ENCODE results near the gene GPR183.

The GPR183 gene

DNA sequence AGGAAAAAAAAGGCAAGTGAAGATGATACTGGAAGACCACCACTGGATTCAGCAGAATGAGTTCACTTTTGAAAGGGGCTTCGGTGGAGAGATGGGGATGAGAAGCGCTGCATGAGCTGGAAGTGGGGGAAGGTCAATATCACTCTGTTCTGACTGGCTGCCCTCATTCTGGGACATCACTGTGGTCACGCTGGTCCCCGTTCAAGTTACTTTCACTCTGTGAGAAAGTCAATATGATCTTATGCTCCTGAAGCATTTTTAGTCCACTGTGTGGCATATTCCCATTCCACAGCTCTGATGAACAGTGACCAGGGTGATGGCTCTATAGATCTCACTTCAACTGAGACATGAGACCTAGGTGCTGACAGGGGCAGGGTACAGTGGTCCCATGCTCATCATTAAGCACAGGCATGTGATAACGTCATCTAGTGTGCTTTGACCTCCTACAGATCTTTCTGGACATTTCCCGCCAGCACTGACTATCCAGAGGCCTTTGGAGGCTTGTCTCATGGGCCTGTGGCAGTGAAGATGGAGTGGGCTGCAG is 40.2 kb upstream of the GPR183 start:
- in situ Hi-C loops (cut with HindIII; ENCODE audit: low pct_unique_long_range_greater_than_20kb, low sequenced_read_pairs), result no loop called here
- DNase-seq (ENCODE audit: low read depth in 1 of 2, low spot score in 1 of 2), result no peak
- TF ChIP-seq JUND (IDR thresholded peaks at IDR 0.05; ENCODE audit: low read depth), result no peak

DNA sequence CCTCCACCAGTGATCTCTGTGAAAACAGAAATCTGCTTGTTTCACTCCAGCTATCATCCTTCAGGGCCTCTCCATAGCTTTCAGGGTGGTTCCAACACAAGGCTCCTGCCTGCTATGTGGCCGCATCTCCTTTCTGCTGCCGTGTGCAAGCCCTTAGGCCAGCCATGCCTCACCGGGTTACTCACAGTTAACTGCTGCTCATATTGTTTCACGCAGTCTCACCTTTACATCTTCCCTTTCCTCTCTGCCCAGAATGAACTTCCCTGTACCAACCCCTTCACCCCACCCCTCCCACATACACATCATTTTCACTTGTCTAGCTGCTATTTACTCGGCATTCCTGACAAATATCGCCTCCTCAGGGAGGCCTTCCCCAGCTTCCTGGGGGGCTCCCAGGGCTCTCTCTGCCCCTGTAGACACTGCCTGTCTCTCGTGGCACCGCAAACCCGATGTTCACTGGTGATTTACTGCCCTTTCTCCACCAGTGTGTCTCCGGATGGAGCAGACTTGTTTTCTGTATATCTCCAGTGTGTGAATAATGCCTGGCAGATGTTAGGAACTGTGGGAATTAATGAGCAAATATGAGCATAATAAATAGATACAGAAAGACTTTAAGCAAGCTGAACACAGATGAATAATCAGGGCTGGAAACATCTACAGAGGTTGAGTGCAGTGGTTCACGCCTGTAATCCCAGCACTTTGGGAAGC is 39.3 kb upstream of the GPR183 start:
- no peak for TF ChIP-seq JUND (IDR thresholded peaks at IDR 0.05; ENCODE audit: low read depth)
- in situ Hi-C loops (cut with HindIII; ENCODE audit: low pct_unique_long_range_greater_than_20kb, low sequenced_read_pairs), result no loop called here
- DNase-seq (ENCODE audit: low read depth in 1 of 2, low spot score in 1 of 2), result no peak

DNA sequence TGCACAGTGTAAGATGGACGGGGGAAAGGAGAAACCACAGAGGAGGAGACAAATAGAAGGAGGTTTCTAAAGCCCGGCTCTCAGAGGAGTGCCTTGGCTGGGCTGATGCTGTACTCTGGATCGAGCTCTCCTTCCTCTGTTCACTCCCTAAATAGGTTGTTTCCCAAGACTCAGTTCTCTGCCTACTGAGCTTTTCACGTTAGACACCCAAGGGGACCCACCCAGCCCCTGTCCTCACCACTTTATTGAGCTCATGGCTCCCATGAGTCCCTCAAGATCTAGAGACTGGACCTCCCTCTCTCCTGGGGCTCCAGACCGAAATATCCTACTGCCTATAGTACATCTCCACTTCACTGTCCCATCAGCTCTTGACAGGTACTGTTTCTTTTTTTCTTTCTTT is 38.1 kb upstream of the GPR183 start:
- in situ Hi-C loops (cut with HindIII; ENCODE audit: low pct_unique_long_range_greater_than_20kb, low sequenced_read_pairs), result no loop called here
- no peak for DNase-seq (ENCODE audit: low read depth in 1 of 2, low spot score in 1 of 2)
- TF ChIP-seq JUND (IDR thresholded peaks at IDR 0.05; ENCODE audit: low read depth), result no peak

DNA sequence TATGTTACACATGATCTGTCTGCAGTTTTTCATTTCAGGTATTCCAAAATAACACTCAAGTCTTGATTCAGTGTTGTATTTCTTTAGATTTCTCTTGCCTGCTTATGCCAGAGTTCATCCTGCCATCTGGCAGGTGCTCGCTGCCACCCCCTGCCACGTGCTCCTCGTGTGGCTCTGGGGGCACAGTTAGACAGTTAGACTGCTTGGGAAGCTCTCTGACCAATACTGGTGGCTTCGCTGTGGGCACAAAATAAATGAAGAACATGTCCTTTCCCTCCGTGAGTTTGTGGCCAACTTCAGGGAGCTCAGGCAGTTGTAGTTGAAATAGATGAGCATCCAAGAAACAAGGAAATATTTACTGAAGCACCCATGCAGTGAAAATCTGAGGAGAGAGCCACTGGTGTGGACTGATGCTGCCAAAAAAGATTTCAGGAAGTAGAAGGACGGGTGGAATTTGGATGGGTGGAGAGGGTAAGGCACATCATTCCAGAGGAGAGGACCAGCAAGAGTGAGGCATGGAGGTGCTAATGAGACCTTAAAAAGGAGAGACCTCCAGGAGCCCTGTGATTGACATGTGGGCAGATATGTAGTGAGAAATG is 37.5 kb upstream of the GPR183 start:
- DNase-seq (ENCODE audit: low read depth in 1 of 2, low spot score in 1 of 2), result no peak
- TF ChIP-seq JUND (IDR thresholded peaks at IDR 0.05; ENCODE audit: low read depth), result no peak
- in situ Hi-C loops (cut with HindIII; ENCODE audit: low pct_unique_long_range_greater_than_20kb, low sequenced_read_pairs), result no loop called here

DNA sequence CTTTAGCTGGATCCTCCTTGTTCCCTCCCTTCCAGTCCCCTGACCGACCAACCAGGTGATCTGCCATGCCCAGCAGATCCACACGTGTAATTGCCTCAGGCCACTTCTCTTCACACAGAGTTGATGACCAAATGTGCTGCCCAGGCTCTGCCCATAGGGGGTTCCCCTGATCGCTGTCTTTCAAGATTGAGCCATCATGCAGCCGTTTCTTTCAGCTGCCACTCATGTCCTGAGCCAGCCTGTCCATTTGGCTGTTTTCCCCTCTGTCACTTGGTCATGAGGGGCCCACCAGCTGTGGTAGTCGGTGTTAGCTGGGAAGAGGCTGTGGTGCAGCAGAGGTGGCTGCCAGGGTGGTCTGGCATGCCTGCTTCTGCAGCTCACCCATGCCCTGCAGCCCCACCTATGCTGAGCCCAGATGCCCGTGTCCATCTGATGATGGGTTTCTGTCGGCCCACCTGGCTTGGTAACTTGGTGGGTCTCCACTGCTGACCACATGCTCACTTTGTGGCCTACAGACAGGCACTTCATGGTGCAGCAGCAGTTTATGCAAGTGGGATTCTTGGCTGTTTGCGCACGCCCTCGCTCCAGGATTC is 35.6 kb upstream of the GPR183 start:
- in situ Hi-C loops (cut with HindIII; ENCODE audit: low pct_unique_long_range_greater_than_20kb, low sequenced_read_pairs), result no loop called here
- no peak for DNase-seq (ENCODE audit: low read depth in 1 of 2, low spot score in 1 of 2)
- no peak for TF ChIP-seq JUND (IDR thresholded peaks at IDR 0.05; ENCODE audit: low read depth)

DNA sequence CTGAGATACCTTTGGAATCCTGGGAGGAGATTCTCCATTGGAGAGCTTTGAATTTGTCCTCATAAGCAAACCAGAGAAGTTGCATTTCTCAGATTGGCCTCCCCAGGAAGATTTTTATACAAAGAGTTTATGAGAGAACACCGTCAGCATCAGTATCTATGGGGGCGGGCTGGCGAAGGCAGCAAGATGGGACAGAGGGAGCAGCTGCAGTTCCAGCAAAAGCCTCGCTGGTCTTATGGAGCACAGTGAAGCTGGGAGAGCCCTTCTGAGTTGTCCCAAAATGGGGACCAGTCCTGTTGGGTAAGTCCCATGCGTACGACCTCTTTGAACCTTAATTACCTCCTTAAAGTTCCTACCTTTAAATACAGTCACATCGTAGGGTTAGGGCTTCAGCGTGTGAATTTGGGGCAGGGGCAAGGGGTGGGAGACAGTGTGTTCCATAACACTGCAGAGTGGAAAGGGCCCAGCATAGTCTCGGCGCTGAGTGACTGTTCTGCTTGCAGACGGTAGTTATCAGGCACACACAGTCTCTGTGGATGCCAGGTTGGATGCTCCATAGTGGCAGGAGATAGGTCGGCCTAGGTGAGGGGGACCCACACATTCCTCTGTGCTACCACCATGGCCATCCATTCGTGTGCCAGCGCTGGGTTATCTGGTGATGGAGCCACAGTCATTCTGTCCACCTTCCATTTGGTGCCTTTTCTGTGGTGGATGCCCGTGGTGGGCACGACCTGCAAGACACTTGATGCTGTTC is 34.9 kb upstream of the GPR183 start:
- no peak for TF ChIP-seq JUND (IDR thresholded peaks at IDR 0.05; ENCODE audit: low read depth)
- in situ Hi-C loops (cut with HindIII; ENCODE audit: low pct_unique_long_range_greater_than_20kb, low sequenced_read_pairs), result no loop called here
- DNase-seq (ENCODE audit: low read depth in 1 of 2, low spot score in 1 of 2), result no peak

DNA sequence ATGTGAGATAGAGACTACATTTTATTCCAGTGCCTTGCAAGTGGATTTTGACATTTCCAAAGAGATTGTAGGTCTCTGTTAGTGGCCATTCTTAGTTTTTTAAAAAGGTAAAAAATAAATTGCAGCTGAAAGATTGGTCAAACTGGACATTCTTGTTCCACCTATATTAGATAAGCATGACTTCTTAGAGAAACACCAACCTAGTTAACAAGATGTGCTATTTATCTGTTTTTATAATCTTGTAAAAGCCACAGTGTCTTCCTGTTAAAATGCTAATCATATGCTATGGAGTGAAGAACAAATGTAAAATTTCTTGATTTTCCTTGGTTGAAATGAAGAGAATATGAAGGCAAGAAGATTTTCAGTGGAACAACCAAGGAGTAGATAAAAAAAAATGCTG is 33.4 kb upstream of the GPR183 start:
- TF ChIP-seq JUND (IDR thresholded peaks at IDR 0.05; ENCODE audit: low read depth), result no peak
- no peak for DNase-seq (ENCODE audit: low read depth in 1 of 2, low spot score in 1 of 2)
- in situ Hi-C loops (cut with HindIII; ENCODE audit: low pct_unique_long_range_greater_than_20kb, low sequenced_read_pairs), result no loop called here

DNA sequence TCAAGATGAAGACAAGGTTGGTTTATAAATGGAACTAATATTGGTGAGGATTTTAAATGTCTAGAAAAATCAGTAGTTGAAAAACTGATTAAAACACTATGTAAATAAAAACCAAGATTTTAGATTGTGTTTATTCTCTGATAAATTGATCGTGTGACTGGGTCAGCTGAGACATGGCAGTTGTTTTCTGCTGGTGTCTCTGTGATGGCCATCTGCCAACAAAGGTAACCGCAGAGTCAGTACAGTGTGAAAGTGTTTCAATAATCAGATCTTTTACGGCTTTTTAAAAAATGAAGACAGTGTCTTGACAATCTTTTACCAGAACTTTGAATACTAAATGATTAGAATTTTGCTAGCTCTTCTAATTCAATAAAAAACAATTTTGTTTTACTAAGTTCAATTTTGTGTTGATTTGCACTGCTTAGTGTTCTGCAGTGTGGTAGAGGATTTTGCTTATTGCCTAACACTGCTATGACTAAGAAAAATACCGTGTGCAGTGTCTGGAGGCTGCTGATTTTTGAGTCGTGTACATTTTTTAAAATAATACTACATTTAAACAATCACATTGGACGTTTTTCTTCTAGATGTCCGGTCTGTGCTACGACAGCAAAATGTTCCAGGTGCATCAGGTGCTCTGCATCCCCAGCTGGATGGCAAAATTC is 32.7 kb upstream of the GPR183 start:
- no peak for TF ChIP-seq JUND (IDR thresholded peaks at IDR 0.05; ENCODE audit: low read depth)
- DNase-seq (ENCODE audit: low read depth in 1 of 2, low spot score in 1 of 2), result no peak
- in situ Hi-C loops (cut with HindIII; ENCODE audit: low pct_unique_long_range_greater_than_20kb, low sequenced_read_pairs), result no loop called here

DNA sequence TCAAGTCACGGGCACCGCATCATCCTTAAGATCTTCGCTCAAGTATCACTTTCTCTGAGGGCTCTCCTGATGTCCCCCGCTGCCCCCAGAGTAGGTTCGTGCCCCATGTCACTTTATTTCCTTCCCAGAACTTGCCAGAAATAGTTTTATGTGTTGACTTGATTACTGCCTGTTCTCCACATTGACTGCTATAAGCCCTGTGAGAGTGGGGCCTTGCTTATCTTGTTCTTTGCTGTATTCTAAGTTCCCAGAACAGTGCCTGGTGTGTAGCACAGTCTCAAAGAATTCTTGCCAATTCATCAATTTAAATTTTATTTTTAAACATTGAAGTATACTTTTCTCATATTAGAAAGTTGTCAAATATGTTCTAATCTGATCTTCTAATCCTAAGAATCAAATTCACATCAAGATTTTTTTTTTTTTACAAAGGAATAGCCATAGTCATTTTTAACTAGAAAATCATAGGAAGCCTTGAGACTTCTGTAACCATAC is 32.1 kb upstream of the GPR183 start:
- in situ Hi-C loops (cut with HindIII; ENCODE audit: low pct_unique_long_range_greater_than_20kb, low sequenced_read_pairs), result no loop called here
- TF ChIP-seq JUND (IDR thresholded peaks at IDR 0.05; ENCODE audit: low read depth), result no peak
- DNase-seq (ENCODE audit: low read depth in 1 of 2, low spot score in 1 of 2), result no peak

DNA sequence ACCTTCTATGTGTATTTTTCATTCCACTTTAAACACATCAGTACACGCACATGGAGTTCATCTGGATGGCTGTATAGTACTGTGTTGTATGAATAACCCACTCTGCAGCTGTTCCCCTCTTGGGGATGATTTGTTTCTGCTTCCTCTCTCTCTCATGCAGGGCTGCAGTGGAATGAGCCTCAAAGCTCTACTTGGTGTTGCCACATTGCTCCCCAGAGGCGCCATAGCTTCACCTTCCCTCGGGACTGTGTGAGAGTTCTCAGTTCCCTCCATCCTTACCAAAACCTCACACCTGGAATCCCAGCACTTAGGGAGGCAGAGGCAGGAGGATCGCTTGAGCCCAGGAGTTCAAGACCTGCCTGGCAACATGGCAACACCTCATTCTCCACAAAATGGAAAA is 28.4 kb upstream of the GPR183 start:
- DNase-seq (ENCODE audit: low read depth in 1 of 2, low spot score in 1 of 2), result no peak
- no peak for TF ChIP-seq JUND (IDR thresholded peaks at IDR 0.05; ENCODE audit: low read depth)
- in situ Hi-C loops (cut with HindIII; ENCODE audit: low pct_unique_long_range_greater_than_20kb, low sequenced_read_pairs), result no loop called here

DNA sequence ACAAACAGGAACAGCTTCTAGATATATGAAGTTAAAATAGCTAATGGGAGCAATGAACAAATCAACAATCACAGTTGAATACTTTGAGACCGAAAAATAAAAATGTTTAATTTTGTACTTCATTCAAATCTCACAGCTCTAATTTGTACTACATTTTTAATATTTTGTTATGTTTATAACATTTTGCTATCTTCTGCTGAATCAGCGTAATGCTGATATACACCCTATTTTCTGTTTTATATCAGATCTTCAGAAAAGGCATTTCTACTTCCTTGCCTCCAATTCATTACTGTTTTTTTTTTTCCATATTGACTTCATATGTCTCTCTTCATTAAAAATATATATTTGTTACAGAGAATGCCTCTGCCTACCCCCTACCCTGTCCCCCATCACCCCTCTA is 27.9 kb upstream of the GPR183 start:
- no peak for DNase-seq (ENCODE audit: low read depth in 1 of 2, low spot score in 1 of 2)
- in situ Hi-C loops (cut with HindIII; ENCODE audit: low pct_unique_long_range_greater_than_20kb, low sequenced_read_pairs), result no loop called here
- TF ChIP-seq JUND (IDR thresholded peaks at IDR 0.05; ENCODE audit: low read depth), result no peak

DNA sequence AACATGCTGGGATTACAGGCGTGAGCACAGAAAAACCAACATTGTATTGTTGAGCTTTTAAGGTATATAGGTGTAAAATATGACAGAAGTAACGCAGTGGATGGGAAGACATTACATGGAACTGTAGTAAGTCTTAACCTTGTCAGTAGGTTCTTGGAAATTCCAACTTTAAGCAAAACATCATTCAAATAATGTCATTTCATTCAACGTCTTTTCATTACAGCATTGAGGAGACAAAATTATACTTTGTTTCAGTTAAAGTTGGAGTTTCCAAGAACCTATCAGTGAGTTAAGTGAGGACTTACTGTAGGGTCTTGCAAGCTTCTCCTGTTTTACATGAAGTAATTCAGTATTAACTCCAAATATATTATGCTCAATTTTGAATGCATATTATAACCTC is 27.0 kb upstream of the GPR183 start:
- in situ Hi-C loops (cut with HindIII; ENCODE audit: low pct_unique_long_range_greater_than_20kb, low sequenced_read_pairs), result no loop called here

More for the DNA sequence above, 27.0 kb upstream of the GPR183 start:
- DNase-seq (ENCODE audit: low read depth in 1 of 2, low spot score in 1 of 2), result no peak
- TF ChIP-seq JUND (IDR thresholded peaks at IDR 0.05; ENCODE audit: low read depth), result no peak

Measured in T47D (cell line).